ENCODE results near the gene SMIM23. TPM values are rescaled to one million over a fixed set of nuclear protein-coding genes. Genes with fewer than 3 reads are reported as not detected.
"Not testable (repeated sequence)": the region's sequence is repeated elsewhere in the genome, so short reads cannot be mapped to it uniquely, and the experiment has no call there.

The SMIM23 gene
- total RNA-seq, 1 donor from 2014 or later = not detected

GRCh38 chr5:171771856-171772255 is 13.8 kb upstream of the SMIM23 start:
- no peak for TF ChIP-seq CTCF (IDR thresholded peaks at IDR 0.05)
- no peaks in the 10 kb centered on the region for H3K4me1 Mint-ChIP-seq (ENCODE audit: low read depth)
- DNase-seq (ENCODE audit: low spot score) = no peak

GRCh38 chr5:171773106-171773505 is 12.5 kb upstream of the SMIM23 start:
- Mint-ChIP-seq H3K4me1 (ENCODE audit: low read depth) (no peaks in the 10 kb centered on the region), H3K27me3 (ENCODE audit: low read depth) (peaks cover 6% of the 10 kb centered on the region), H3K36me3 (ENCODE audit: low read depth) (peaks cover 1% of the 10 kb centered on the region), H3K27ac (ENCODE audit: unreplicated experiment) (no peak overlapping the region), H3K4me3 (ENCODE audit: unreplicated experiment) (no peak overlapping the region), H3K9me3 (ENCODE audit: low read depth) (no peaks in the 10 kb centered on the region)
- no peak for DNase-seq (ENCODE audit: low spot score)
- TF ChIP-seq CTCF (IDR thresholded peaks at IDR 0.05) = no peak

More at GRCh38 chr5:171771856-171772255, 13.8 kb upstream of the SMIM23 start:
- Mint-ChIP-seq H3K9me3 (ENCODE audit: low read depth) (peaks cover 10% of the 10 kb centered on the region), H3K4me3 (ENCODE audit: unreplicated experiment) (no peak overlapping the region), H3K27me3 (ENCODE audit: low read depth) (peaks cover 6% of the 10 kb centered on the region), H3K36me3 (ENCODE audit: low read depth) (peaks cover 8% of the 10 kb centered on the region), H3K27ac (ENCODE audit: unreplicated experiment) (no peak overlapping the region)

GRCh38 chr5:171774418-171774817 is 11.2 kb upstream of the SMIM23 start:
- DNase-seq (ENCODE audit: low spot score) = no peak
- TF ChIP-seq CTCF (IDR thresholded peaks at IDR 0.05) = no peak
- Mint-ChIP-seq H3K9me3 (ENCODE audit: low read depth) (peaks cover 4% of the 10 kb centered on the region), H3K27ac (ENCODE audit: unreplicated experiment) (no peak overlapping the region), H3K36me3 (ENCODE audit: low read depth) (peaks cover 2% of the 10 kb centered on the region), H3K4me3 (ENCODE audit: unreplicated experiment) (no peak overlapping the region), H3K4me1 (ENCODE audit: low read depth) (no peaks in the 10 kb centered on the region), H3K27me3 (ENCODE audit: low read depth) (peaks cover 11% of the 10 kb centered on the region)

GRCh38 chr5:171776213-171776612 is 9.4 kb upstream of the SMIM23 start:
- TF ChIP-seq CTCF (IDR thresholded peaks at IDR 0.05) = no peak
- Mint-ChIP-seq H3K27me3 (ENCODE audit: low read depth) (peaks cover 9% of the 10 kb centered on the region), H3K27ac (ENCODE audit: unreplicated experiment) (no peak overlapping the region), H3K4me3 (ENCODE audit: unreplicated experiment) (no peak overlapping the region), H3K4me1 (ENCODE audit: low read depth) (no peaks in the 10 kb centered on the region), H3K36me3 (ENCODE audit: low read depth) (peaks cover 3% of the 10 kb centered on the region), H3K9me3 (ENCODE audit: low read depth) (peaks cover 4% of the 10 kb centered on the region)
- DNase-seq (ENCODE audit: low spot score) = no peak

- TF ChIP-seq CTCF (IDR thresholded peaks at IDR 0.05) = no peak
- peaks cover 4% of the 10 kb centered on the region for H3K9me3 Mint-ChIP-seq (ENCODE audit: low read depth)
- no peak overlapping the region for H3K4me3 Mint-ChIP-seq (ENCODE audit: unreplicated experiment)
- no peaks in the 10 kb centered on the region for H3K4me1 Mint-ChIP-seq (ENCODE audit: low read depth)
- peaks cover 11% of the 10 kb centered on the region for H3K27me3 Mint-ChIP-seq (ENCODE audit: low read depth)
- no peak overlapping the region for H3K27ac Mint-ChIP-seq (ENCODE audit: unreplicated experiment)
- DNase-seq (ENCODE audit: low spot score) = no peak
- peaks cover 3% of the 10 kb centered on the region for H3K36me3 Mint-ChIP-seq (ENCODE audit: low read depth)
Observed at GRCh38 chr5:171776770-171777759, 8.6 kb upstream of the SMIM23 start.

GRCh38 chr5:171781744-171782143 is 3.9 kb upstream of the SMIM23 start:
- not testable (repeated sequence) for H3K36me3 Mint-ChIP-seq (ENCODE audit: low read depth); H3K4me1 Mint-ChIP-seq (ENCODE audit: low read depth); DNase-seq (ENCODE audit: low spot score); H3K27ac Mint-ChIP-seq (ENCODE audit: unreplicated experiment); H3K9me3 Mint-ChIP-seq (ENCODE audit: low read depth); H3K4me3 Mint-ChIP-seq (ENCODE audit: unreplicated experiment)
- peaks cover 18% of the 10 kb centered on the region for H3K27me3 Mint-ChIP-seq (ENCODE audit: low read depth)

All from chondrocyte (in vitro differentiated cells).